Astrocyte (in vitro differentiated cells and primary cell): ENCODE results near the gene NR5A2. TPM values are rescaled to one million over a fixed set of nuclear protein-coding genes. Genes with fewer than 3 reads are reported as not detected.

Experiments
- DNase-seq: peaks from one replicate; pipeline ENCODE4 v3.0.0-alpha.2; 2010; ENCODE audit warnings: low read depth
- FAIRE-seq: peaks from 2 replicates; lab custom pipeline; 2011; peaks lifted over from hg19 to GRCh38; lab: Jason Lieb, UNC
- H2AFZ ChIP-seq: 2 replicates; pipeline ENCODE4 v1.6.0; 2012; ENCODE audit warnings: low read depth, low read length, inconsistent platforms
- H3K27ac ChIP-seq: 2 replicates; pipeline ENCODE4 v1.5.1; 2011; ENCODE audit warnings: low read depth, low read length, inconsistent platforms
- H3K27me3 ChIP-seq: 2 replicates; pipeline ENCODE4 v1.6.0; 2011; ENCODE audit warnings: low read length, inconsistent platforms; ENCODE audit not compliant: insufficient read depth
- H3K36me3 ChIP-seq: 2 replicates; pipeline ENCODE4 v1.5.1; 2011; ENCODE audit warnings: low read length, inconsistent platforms; ENCODE audit not compliant: insufficient read depth
- H3K4me1 ChIP-seq: 2 replicates; pipeline ENCODE4 v1.5.1; 2011; ENCODE audit warnings: low read length, inconsistent platforms; ENCODE audit not compliant: insufficient read depth
- H3K4me2 ChIP-seq: 2 replicates; pipeline ENCODE4 v1.6.0; 2012; ENCODE audit warnings: low read length, inconsistent platforms
- H3K4me3 ChIP-seq: 2 replicates; pipeline ENCODE4 v1.5.1; 2011; ENCODE audit warnings: low read depth, mild to moderate bottlenecking, low read length, inconsistent platforms; ENCODE audit not compliant: insufficient read depth
- H3K79me2 ChIP-seq: 2 replicates; pipeline ENCODE4 v1.6.0; 2012; ENCODE audit warnings: mild to moderate bottlenecking, low read length, inconsistent platforms; ENCODE audit not compliant: insufficient read depth
- H3K9ac ChIP-seq: 2 replicates; pipeline ENCODE4 v1.6.0; 2012; ENCODE audit warnings: mild to moderate bottlenecking, low read length, inconsistent platforms
- H3K9me3 ChIP-seq: 2 replicates; pipeline ENCODE4 v1.5.1; 2012; ENCODE audit warnings: low read depth, mild to moderate bottlenecking, low read length, inconsistent platforms; ENCODE audit not compliant: insufficient read depth
- H4K20me1 ChIP-seq: 2 replicates; pipeline ENCODE4 v1.6.0; 2012; ENCODE audit warnings: low read length, inconsistent platforms; ENCODE audit not compliant: insufficient read depth
- H3K27ac Mint-ChIP-seq: one replicate; pipeline ENCODE4 v1.8.0; 2021; ENCODE audit warnings: mild to moderate bottlenecking, mixed read lengths; ENCODE audit not compliant: unreplicated experiment
- H3K27me3 Mint-ChIP-seq: one replicate; pipeline ENCODE4 v1.8.0; 2021; ENCODE audit warnings: low read depth, mixed read lengths; ENCODE audit not compliant: unreplicated experiment
- H3K36me3 Mint-ChIP-seq: one replicate; pipeline ENCODE4 v1.8.0; 2021; ENCODE audit warnings: low read depth, mixed read lengths; ENCODE audit not compliant: unreplicated experiment
- H3K4me1 Mint-ChIP-seq: one replicate; pipeline ENCODE4 v1.8.0; 2021; ENCODE audit warnings: low read depth, mixed read lengths; ENCODE audit not compliant: unreplicated experiment
- H3K4me3 Mint-ChIP-seq: one replicate; pipeline ENCODE4 v1.8.0; 2021; ENCODE audit warnings: mild to moderate bottlenecking, moderate library complexity, mixed read lengths; ENCODE audit not compliant: unreplicated experiment
- H3K9me3 Mint-ChIP-seq: one replicate; pipeline ENCODE4 v1.8.0; 2021; ENCODE audit warnings: mild to moderate bottlenecking, mixed read lengths; ENCODE audit not compliant: unreplicated experiment
- EZH2 ChIP-seq: IDR thresholded peaks from 2 replicates; pipeline ENCODE4 v1.6.1; 2012; ENCODE audit warnings: mild to moderate bottlenecking, low read length, inconsistent platforms; ENCODE audit not compliant: insufficient read depth
- total RNA-seq: library from RNA; stranded (reverse); gene quantifications from 2 replicates; pipeline ENCODE4 v1.2.1, GENCODE V29; 2021
- TF ChIP-seq, protein P1 (sequence below): IDR thresholded peaks from 2 replicates; pipeline ENCODE4 v1.5.1; 2011; ENCODE audit warnings: low read depth, mild to moderate bottlenecking, inconsistent platforms, low read length, moderate library complexity; ENCODE audit not compliant: insufficient read depth

The NR5A2 gene
- total RNA-seq, 1 donor from 2014 or later, result 0.39 TPM

- Histone ChIP-seq H2AFZ (no peak overlapping the region), H3K79me2 (no peaks in the 10 kb centered on the region), H3K4me2 (no peak overlapping the region), H3K27ac (no peak overlapping the region), H4K20me1 (no peaks in the 10 kb centered on the region), H3K4me3 (no peak overlapping the region), H3K27me3 (no peaks in the 10 kb centered on the region), H3K9ac (no peak overlapping the region), H3K9me3 (no peaks in the 10 kb centered on the region), H3K4me1 (no peaks in the 10 kb centered on the region), H3K36me3 (no peaks in the 10 kb centered on the region)
- FAIRE-seq (no peak), DNase-seq (no peak)
- Mint-ChIP-seq H3K9me3 (no peaks in the 10 kb centered on the region), H3K4me3 (no peak overlapping the region), H3K27me3 (no peaks in the 10 kb centered on the region), H3K4me1 (no peaks in the 10 kb centered on the region), H3K27ac (no peak overlapping the region), H3K36me3 (no peaks in the 10 kb centered on the region)
- TF ChIP-seq, protein P1, sequence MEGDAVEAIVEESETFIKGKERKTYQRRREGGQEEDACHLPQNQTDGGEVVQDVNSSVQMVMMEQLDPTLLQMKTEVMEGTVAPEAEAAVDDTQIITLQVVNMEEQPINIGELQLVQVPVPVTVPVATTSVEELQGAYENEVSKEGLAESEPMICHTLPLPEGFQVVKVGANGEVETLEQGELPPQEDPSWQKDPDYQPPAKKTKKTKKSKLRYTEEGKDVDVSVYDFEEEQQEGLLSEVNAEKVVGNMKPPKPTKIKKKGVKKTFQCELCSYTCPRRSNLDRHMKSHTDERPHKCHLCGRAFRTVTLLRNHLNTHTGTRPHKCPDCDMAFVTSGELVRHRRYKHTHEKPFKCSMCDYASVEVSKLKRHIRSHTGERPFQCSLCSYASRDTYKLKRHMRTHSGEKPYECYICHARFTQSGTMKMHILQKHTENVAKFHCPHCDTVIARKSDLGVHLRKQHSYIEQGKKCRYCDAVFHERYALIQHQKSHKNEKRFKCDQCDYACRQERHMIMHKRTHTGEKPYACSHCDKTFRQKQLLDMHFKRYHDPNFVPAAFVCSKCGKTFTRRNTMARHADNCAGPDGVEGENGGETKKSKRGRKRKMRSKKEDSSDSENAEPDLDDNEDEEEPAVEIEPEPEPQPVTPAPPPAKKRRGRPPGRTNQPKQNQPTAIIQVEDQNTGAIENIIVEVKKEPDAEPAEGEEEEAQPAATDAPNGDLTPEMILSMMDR, result no peak
- no peak for TF ChIP-seq EZH2
Observed at GRCh38 chr1:199995096-199995685, 32.3 kb upstream of the NR5A2 start.

- Mint-ChIP-seq H3K36me3 (no peaks in the 10 kb centered on the region), H3K4me3 (no peak overlapping the region), H3K4me1 (no peaks in the 10 kb centered on the region), H3K9me3 (no peaks in the 10 kb centered on the region), H3K27me3 (no peaks in the 10 kb centered on the region), H3K27ac (no peak overlapping the region)
- Histone ChIP-seq H2AFZ (peak overlapping the region; percentile 20), H3K9ac (no peak overlapping the region), H3K79me2 (no peaks in the 10 kb centered on the region), H3K27ac (no peak overlapping the region), H3K4me1 (no peaks in the 10 kb centered on the region), H3K4me2 (no peak overlapping the region), H4K20me1 (no peaks in the 10 kb centered on the region), H3K27me3 (no peaks in the 10 kb centered on the region), H3K36me3 (no peaks in the 10 kb centered on the region), H3K4me3 (no peak overlapping the region), H3K9me3 (no peaks in the 10 kb centered on the region)
- DNase-seq (no peak), FAIRE-seq (no peak)
- TF ChIP-seq EZH2, result no peak
- TF ChIP-seq, protein P1, result no peak
Observed at GRCh38 chr1:200005165-200005564, 22.3 kb upstream of the NR5A2 start.

- Mint-ChIP-seq H3K4me1 (no peaks in the 10 kb centered on the region), H3K27ac (no peak overlapping the region), H3K9me3 (no peaks in the 10 kb centered on the region), H3K4me3 (no peak overlapping the region), H3K36me3 (no peaks in the 10 kb centered on the region), H3K27me3 (no peaks in the 10 kb centered on the region)
- no peak overlapping the region for H2AFZ ChIP-seq
- H4K20me1 ChIP-seq, result no peaks in the 10 kb centered on the region
- H3K4me3 ChIP-seq, result no peak overlapping the region
- no peaks in the 10 kb centered on the region for H3K36me3 ChIP-seq
- H3K79me2 ChIP-seq, result no peaks in the 10 kb centered on the region
- H3K9me3 ChIP-seq, result no peaks in the 10 kb centered on the region
- H3K27ac ChIP-seq, result no peak overlapping the region
- H3K9ac ChIP-seq, result no peak overlapping the region
- DNase-seq (no peak), FAIRE-seq (no peak)
- TF ChIP-seq, protein P1, result no peak
- TF ChIP-seq EZH2, result no peak
- H3K4me2 ChIP-seq, result no peak overlapping the region
- no peaks in the 10 kb centered on the region for H3K27me3 ChIP-seq
- H3K4me1 ChIP-seq, result no peaks in the 10 kb centered on the region
Observed at GRCh38 chr1:200006711-200007110, 20.8 kb upstream of the NR5A2 start.
